HG03469 (cell line): ENCODE data around the gene ANAPC2.

Source experiments
- ATAC-seq: cut with Tn5 transposase; IDR thresholded peaks from one replicate; pipeline ENCODE4 v1.9.1; 2021; ENCODE audit warnings: mild to moderate bottlenecking, moderate library complexity, moderate number of reproducible peaks; ENCODE audit not compliant: unreplicated experiment

ANAPC2 gene, protein sequence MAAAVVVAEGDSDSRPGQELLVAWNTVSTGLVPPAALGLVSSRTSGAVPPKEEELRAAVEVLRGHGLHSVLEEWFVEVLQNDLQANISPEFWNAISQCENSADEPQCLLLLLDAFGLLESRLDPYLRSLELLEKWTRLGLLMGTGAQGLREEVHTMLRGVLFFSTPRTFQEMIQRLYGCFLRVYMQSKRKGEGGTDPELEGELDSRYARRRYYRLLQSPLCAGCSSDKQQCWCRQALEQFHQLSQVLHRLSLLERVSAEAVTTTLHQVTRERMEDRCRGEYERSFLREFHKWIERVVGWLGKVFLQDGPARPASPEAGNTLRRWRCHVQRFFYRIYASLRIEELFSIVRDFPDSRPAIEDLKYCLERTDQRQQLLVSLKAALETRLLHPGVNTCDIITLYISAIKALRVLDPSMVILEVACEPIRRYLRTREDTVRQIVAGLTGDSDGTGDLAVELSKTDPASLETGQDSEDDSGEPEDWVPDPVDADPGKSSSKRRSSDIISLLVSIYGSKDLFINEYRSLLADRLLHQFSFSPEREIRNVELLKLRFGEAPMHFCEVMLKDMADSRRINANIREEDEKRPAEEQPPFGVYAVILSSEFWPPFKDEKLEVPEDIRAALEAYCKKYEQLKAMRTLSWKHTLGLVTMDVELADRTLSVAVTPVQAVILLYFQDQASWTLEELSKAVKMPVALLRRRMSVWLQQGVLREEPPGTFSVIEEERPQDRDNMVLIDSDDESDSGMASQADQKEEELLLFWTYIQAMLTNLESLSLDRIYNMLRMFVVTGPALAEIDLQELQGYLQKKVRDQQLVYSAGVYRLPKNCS

GRCh38 chr9:137188490-137189296 is at the start of gene ANAPC2, which contains the start of gene SSNA1:
Gene ANAPC2, minus strand, starts transcription at chr9:137188560. Its CDS starts 28 bp downstream, at chr9:137188532.
Gene SSNA1, plus strand, starts transcription at chr9:137188676. Its CDS starts 51 bp downstream, at chr9:137188727.
- ATAC-seq, result peak; percentile 59

- no peak for ATAC-seq
Measured at GRCh38 chr9:137236936-137237421, 48.6 kb upstream of the ANAPC2 start.

GRCh38 chr9:137236238-137236935 is 48.0 kb upstream of the ANAPC2 start:
- ATAC-seq, result no peak

GRCh38 chr9:137235424-137236237 is 47.3 kb upstream of the ANAPC2 start:
- no peak for ATAC-seq

GRCh38 chr9:137234758-137235423 is 46.5 kb upstream of the ANAPC2 start:
- ATAC-seq, result no peak

GRCh38 chr9:137234055-137234697 is 45.8 kb upstream of the ANAPC2 start:
- no peak for ATAC-seq

DNA sequence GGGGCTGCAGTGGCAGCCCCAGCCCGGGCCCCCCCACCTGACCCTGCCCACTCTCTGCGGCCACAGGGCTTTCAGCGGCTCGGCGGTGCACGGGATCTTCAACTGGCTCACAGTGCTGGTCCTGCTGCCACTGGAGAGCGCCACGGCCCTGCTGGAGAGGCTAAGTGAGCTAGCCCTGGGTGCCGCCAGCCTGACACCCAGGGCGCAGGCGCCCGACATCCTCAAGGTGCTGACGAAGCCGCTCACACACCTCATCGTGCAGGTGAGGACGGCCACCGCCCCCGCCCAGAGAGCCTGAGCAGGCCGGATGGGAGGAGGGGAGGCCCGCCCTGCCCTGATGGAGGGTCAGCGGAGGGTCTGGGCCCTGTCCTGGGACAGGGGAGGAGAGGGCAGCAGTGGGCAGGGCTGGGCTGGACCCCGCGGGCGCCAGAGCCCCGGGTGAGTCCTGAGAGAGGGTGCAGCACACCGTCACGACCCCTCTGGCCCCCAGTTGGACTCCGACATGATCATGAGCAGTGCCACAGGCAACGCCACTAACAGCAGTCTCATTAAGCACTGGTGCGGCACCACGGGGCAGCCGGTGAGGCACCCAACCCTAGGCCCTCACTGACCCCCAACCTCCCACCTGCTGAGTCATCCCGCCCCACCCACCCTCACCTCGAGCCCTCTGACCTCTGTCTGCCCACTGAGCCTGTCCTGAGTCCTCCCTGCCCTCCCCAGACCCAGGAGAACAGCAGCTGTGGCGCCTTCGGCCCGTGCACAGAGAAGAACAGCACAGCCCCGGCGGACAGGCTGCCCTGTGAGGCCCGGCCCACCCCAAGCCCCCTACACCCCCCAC is 45.0 kb upstream of the ANAPC2 start:
- ATAC-seq, result no peak

GRCh38 chr9:137232510-137232909 is 44.1 kb upstream of the ANAPC2 start:
- ATAC-seq, result no peak

GRCh38 chr9:137232101-137232500 is 43.7 kb upstream of the ANAPC2 start:
- ATAC-seq, result no peak

- ATAC-seq, result no peak
Measured at GRCh38 chr9:137231372-137232039, 43.1 kb upstream of the ANAPC2 start.

DNA sequence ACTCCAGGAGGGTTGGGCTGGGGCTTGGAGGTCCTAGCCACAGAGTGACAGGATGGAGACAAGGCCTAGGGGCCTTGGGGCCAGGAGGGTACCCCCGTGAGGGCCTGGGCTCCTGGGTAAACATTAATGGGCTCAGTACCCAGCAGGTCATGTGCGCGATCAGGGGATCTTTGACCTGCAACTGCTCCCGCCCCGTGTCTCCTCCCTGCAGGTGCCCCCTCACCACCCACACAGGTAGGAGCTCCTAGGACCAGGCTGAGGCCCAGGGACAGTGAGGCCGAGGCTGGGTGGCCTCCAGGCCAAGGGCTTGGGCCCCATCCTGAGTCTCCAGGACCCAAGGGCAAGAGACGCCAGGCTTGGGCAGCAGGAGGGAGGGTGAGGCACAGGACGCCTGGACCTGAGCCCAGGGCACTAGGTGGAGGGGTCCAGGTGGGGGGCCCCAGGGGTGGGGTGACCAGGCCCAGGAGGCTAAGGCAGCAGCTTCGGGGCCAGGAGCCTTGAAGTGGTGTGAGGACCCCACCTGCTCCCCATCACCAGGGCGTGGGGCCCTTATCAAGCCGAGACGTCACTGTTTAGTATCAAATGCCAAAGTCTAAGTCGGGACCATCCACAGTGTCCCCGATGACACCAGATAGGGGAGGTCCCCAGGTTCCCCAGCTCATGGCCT is 42.5 kb upstream of the ANAPC2 start, which contains the start of gene SLC34A3:
Gene SLC34A3, plus strand, starts transcription at position 197 of the 667 bp plus-strand sequence. CDS start 802 bp downstream, outside the sequence.
- no peak for ATAC-seq

DNA sequence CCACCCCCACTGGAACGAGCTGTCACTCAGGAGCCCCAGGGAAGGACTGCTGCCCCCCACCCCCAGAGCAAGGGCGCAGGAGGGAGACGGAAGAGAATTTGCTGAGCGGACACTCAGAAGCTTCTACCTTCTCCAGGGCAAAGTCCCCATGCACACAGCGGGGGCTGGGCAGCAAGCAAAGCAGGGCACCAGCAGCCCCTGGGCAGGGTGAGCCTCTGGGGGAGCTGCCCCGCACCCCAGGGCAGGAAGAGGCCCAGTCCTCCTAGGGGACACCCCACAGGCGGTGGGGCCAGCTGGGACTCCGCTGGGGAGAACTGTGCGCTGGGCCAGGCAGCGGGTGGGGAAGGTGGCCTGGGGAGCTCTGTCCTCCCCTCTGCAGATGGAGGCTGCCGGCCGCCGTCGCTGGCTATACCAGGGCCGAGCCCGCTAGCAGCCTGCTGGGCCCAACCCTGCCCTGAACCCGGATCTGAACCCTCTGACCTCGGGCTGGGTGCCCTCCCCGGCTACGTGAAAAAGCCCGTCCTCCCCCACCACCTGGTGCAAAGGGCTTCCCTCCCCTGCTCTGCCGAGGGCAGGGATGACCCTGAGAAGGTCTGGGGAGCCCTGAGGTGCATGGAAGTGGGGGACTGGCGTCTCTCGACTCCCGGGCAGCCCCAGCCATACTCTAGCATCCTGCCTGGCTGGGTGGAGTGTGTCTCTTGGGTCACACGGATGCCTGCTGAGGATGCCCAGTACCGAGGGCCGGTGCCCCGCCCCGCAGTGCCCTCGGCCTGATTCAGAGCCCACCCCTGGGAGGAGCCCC is 41.7 kb upstream of the ANAPC2 start:
- no peak for ATAC-seq

DNA sequence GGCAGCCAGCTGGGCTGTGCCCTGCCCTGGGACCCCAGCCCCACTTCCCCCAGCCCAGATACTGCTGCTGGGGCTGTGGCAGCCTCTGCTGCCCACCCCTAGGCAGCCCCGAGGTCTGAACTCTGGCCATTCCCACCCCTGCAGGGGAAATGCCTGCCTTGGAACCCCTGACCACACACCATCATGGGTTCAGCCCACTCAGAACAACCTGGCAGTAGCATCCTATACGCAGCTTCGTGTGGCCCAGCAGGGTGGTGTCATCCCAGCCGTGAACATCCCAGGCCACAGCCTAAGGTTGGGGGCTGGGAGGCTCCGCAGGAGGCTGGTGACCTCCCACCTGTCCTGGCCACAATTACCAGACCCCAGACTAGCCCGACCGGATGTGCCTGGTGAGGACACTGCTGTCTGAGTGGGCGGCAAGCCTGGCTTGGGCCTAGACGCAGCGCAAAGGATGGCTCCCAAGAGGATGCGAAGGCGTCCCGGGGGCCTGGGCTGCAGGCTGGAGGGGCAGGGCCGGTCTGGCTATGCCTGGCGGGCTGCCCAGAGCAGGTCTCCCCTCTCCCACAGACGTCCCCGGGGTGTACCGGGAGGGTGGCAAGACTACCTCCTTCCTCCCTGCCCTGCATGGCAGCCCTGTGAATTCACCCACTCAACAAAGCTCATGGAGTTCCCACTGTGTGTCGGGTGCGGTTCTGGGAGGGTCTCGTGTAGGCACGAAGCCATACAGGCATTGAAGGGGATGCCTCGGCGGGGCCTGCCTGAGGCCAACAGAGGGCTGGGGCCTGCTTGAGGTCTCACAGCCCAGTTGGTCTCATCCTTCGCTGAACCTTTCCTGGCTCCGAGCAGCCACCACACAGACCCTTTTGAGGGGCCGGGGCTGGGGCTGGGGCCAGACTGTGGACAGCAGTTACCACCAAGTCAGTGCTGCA is 40.9 kb upstream of the ANAPC2 start:
- no peak for ATAC-seq

DNA sequence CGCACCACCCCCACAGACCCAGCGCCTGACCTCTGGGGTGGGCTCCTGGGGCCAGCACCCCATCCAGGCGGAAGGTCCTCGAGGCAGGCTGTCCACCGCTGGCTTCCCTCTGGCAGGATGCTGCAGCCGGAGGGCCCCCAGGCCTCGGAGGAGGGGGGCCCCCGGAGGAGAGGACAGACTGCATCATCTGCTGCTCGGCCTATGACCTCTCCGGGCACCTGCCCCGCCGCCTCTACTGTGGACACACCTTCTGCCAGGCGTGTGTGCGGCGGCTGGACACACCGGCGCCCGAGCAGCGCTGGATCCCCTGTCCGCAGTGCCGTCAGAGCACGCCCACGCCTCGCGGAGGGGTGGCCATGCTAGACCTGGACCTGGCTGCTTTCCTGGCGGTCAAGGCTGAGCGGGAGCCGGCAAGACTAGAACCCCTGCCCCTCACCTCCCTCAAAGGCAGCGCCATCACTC is 40.2 kb upstream of the ANAPC2 start:
- ATAC-seq, result no peak
